Liver (tissue), 9 donors: ENCODE data around the gene TMSB15C. TPM values are rescaled to one million over a fixed set of nuclear protein-coding genes. Genes with fewer than 3 reads are reported as not detected.

Experiments
- DNase-seq: peaks from one replicate; pipeline ENCODE4 v3.0.0-alpha.2; 2017; ENCODE audit warnings: low spot score
- H3K27ac ChIP-seq, 2 donors: one replicate each; pipeline ENCODE4 v1.7.0; 2013; ENCODE audit warnings: inconsistent platforms in 2 of 2, low read length in 2 of 2, control low read depth in 1 of 2, low read depth in 1 of 2, mild to moderate bottlenecking in 1 of 2
- H3K27me3 ChIP-seq, 4 donors: one replicate each; pipeline versions ENCODE4 v1.6.1 to v1.7.0; 2013; ENCODE audit warnings: low read length in 3 of 4, inconsistent platforms in 1 of 4, mild to moderate bottlenecking in 1 of 4, moderate library complexity in 1 of 4; ENCODE audit not compliant: control insufficient read depth in 4 of 4, insufficient read depth in 4 of 4
- H3K36me3 ChIP-seq, 4 donors: one replicate each; pipeline versions ENCODE4 v1.6.1 to v1.7.0; 2013; ENCODE audit warnings: low read length in 3 of 4, mild to moderate bottlenecking in 3 of 4, low read depth in 1 of 4, moderate library complexity in 1 of 4; ENCODE audit not compliant: control insufficient read depth in 4 of 4, insufficient read depth in 3 of 4
- H3K4me1 ChIP-seq, 4 donors: one replicate each; pipeline versions ENCODE4 v1.6.1 to v1.7.0; 2013; ENCODE audit warnings: low read length in 3 of 4, mild to moderate bottlenecking in 3 of 4, moderate library complexity in 1 of 4; ENCODE audit not compliant: control insufficient read depth in 4 of 4, insufficient read depth in 4 of 4
- H3K4me3 ChIP-seq, 3 donors: one replicate each; pipeline versions ENCODE4 v1.6.1 to v1.7.0; 2013; ENCODE audit warnings: low read length in 3 of 3, control low read depth in 1 of 3, low read depth in 1 of 3, mild to moderate bottlenecking in 1 of 3
- H3K9ac ChIP-seq, 2 donors: one replicate each; pipeline ENCODE4 v1.7.0; 2013; ENCODE audit warnings: low read length in 2 of 2, mild to moderate bottlenecking in 2 of 2, moderate library complexity in 2 of 2, control low read depth in 1 of 2, low read depth in 1 of 2
- H3K9me3 ChIP-seq, 4 donors: one replicate each; pipeline versions ENCODE4 v1.6.1 to v1.7.0; 2013; ENCODE audit warnings: low read length in 3 of 4; ENCODE audit not compliant: control insufficient read depth in 4 of 4
- EGR1 ChIP-seq, 2 donors: IDR thresholded peaks; 2 replicates each; pipeline ENCODE4 v1.6.1; 2016 to 2018; ENCODE audit warnings: antibody characterized with exemption in 2 of 2, low read depth in 2 of 2
- FOXA2 ChIP-seq: IDR thresholded peaks from 2 replicates; pipeline ENCODE4 v1.6.1; 2016; ENCODE audit warnings: antibody characterized with exemption
- GABPA ChIP-seq, 2 donors: IDR thresholded peaks in 1 of 2; conservative IDR thresholded peaks in 1 of 2; 2 replicates each; pipeline ENCODE4 v1.6.1; 2016; ENCODE audit warnings: antibody characterized with exemption in 2 of 2, mild to moderate bottlenecking in 1 of 2, moderate library complexity in 1 of 2
- HNF4A ChIP-seq, 2 donors: conservative IDR thresholded peaks; 2 replicates each; pipeline ENCODE4 v1.6.1; 2016; ENCODE audit warnings: antibody characterized with exemption in 2 of 2, mild to moderate bottlenecking in 2 of 2
- HNF4G ChIP-seq: IDR thresholded peaks from 2 replicates; pipeline ENCODE4 v1.6.1; 2016; ENCODE audit warnings: antibody characterized with exemption
- JUND ChIP-seq, 2 donors: IDR thresholded peaks; 2 replicates each; pipeline ENCODE4 v1.6.1; 2016; ENCODE audit warnings: antibody characterized with exemption in 2 of 2
- RAD21 ChIP-seq, 2 donors: IDR thresholded peaks; 2 replicates each; pipeline ENCODE4 v1.6.1; 2016; ENCODE audit warnings: antibody characterized with exemption in 2 of 2, mild to moderate bottlenecking in 2 of 2
- TAF1 ChIP-seq: conservative IDR thresholded peaks from 2 replicates; pipeline ENCODE4 v1.6.1; 2016; ENCODE audit warnings: antibody characterized with exemption, mild to moderate bottlenecking
- YY1 ChIP-seq: IDR thresholded peaks from 2 replicates; pipeline ENCODE4 v1.6.1; 2016; ENCODE audit warnings: antibody characterized with exemption, mild to moderate bottlenecking
- WGBS: extraction: QIAGEN DNeasy Blood & Tissue Kit; methylation state at CpG from one replicate; pipeline ENCODE4 v1.1.7; 2013; 5-methylcytosine and 5-hydroxymethylcytosine counted together
- polyA plus RNA-seq, 2 donors: library from polyadenylated mRNA; stranded (reverse) in 1 of 2; unstranded in 1 of 2; fragments of 200-250 nt in 1 of 2; fragments of >200 nt in 1 of 2; fragmentation: Nextera tagmentation in 1 of 2; extraction: Ambion mirVana in 1 of 2; gene quantifications; one replicate each; pipeline versions ENCODE4 v1.2.1 to v1.2.3, GENCODE V29; 2013 to 2015
- total RNA-seq, 2 donors: library from RNA; depleted of rRNA; stranded (reverse); fragments of >200 nt; gene quantifications; one replicate each; pipeline ENCODE4 v1.2.3, GENCODE V29; 2014
- TF ChIP-seq, protein P1 (sequence below): IDR thresholded peaks from 2 replicates; pipeline ENCODE4 v1.6.1; 2016; ENCODE audit warnings: antibody characterized with exemption, mild to moderate bottlenecking
- TF ChIP-seq, protein P2 (sequence below): IDR thresholded peaks from 2 replicates; pipeline ENCODE4 v1.6.1; 2016; ENCODE audit warnings: antibody characterized with exemption
- TF ChIP-seq, protein P3 (sequence below): IDR thresholded peaks from 2 replicates; pipeline ENCODE4 v1.6.1; 2016; ENCODE audit warnings: antibody characterized with exemption
- TF ChIP-seq, protein P4 (sequence below): IDR thresholded peaks from 2 replicates; pipeline ENCODE4 v1.6.1; 2016; ENCODE audit warnings: antibody characterized with exemption
- TF ChIP-seq, protein P5 (sequence below): fragments of 150-350 bp; IDR thresholded peaks from 2 replicates; pipeline ENCODE4 v1.5.1; 2017; ENCODE audit warnings: improper control_type of control experiment, low read depth, low read length; ENCODE audit not compliant: missing input control
- donor health status: healthy.
- donor health status: healthy.
- donor health status: healthy.
- donor health status: healthy.
- donor health status: healthy.

TMSB15C gene
- total and polyA plus RNA-seq, 4 donors, result 0.17 to 0.23 TPM; not detected in 2

DNA sequence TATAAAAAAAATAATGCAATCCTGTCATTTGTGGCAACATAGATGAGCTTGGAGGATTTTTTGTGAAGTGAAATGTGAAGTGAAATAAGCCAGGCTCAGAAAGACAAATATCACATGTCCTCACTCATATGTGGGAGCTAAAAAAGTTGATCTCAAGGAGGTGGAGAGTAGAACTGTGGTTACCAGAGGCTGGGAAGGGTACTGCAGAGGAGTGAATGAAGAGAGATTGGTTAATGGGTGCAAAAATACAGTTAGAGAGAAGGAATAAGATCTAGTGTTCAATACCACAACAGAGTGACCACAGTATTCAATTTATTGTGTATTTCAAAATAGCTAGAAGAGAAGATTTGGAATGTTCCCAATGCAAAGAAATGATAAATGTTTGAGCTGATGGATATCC lies 22.9 kb upstream of the TMSB15C start:
- H3K9ac ChIP-seq, result no peak overlapping the region
- TF ChIP-seq HNF4G (no peak), JUND (IDR thresholded peaks at IDR 0.05) (no peak), YY1 (no peak), TAF1 (no peak), GABPA (IDR thresholded peaks at IDR 0.05 in 1 of 2, conservative IDR thresholded peaks at IDR 0.05 in 1 of 2) (no peak), RAD21 (IDR thresholded peaks at IDR 0.05) (no peak)
- TF ChIP-seq, protein P1, sequence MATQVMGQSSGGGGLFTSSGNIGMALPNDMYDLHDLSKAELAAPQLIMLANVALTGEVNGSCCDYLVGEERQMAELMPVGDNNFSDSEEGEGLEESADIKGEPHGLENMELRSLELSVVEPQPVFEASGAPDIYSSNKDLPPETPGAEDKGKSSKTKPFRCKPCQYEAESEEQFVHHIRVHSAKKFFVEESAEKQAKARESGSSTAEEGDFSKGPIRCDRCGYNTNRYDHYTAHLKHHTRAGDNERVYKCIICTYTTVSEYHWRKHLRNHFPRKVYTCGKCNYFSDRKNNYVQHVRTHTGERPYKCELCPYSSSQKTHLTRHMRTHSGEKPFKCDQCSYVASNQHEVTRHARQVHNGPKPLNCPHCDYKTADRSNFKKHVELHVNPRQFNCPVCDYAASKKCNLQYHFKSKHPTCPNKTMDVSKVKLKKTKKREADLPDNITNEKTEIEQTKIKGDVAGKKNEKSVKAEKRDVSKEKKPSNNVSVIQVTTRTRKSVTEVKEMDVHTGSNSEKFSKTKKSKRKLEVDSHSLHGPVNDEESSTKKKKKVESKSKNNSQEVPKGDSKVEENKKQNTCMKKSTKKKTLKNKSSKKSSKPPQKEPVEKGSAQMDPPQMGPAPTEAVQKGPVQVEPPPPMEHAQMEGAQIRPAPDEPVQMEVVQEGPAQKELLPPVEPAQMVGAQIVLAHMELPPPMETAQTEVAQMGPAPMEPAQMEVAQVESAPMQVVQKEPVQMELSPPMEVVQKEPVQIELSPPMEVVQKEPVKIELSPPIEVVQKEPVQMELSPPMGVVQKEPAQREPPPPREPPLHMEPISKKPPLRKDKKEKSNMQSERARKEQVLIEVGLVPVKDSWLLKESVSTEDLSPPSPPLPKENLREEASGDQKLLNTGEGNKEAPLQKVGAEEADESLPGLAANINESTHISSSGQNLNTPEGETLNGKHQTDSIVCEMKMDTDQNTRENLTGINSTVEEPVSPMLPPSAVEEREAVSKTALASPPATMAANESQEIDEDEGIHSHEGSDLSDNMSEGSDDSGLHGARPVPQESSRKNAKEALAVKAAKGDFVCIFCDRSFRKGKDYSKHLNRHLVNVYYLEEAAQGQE, result no peak
- TF ChIP-seq, protein P2, sequence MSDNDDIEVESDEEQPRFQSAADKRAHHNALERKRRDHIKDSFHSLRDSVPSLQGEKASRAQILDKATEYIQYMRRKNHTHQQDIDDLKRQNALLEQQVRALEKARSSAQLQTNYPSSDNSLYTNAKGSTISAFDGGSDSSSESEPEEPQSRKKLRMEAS, result no peak
- DNase-seq, result no peak
- no peak overlapping the region for H3K27ac ChIP-seq
- H3K36me3 ChIP-seq, result no peaks in the 10 kb centered on the region
- no peaks in the 10 kb centered on the region for H3K4me1 ChIP-seq
- peaks cover 0 to 2% (median 0%) of the 10 kb centered on the region in 4 donors for H3K27me3 ChIP-seq
- H3K9me3 ChIP-seq, result no peaks in the 10 kb centered on the region
- no peak overlapping the region for H3K4me3 ChIP-seq

DNA sequence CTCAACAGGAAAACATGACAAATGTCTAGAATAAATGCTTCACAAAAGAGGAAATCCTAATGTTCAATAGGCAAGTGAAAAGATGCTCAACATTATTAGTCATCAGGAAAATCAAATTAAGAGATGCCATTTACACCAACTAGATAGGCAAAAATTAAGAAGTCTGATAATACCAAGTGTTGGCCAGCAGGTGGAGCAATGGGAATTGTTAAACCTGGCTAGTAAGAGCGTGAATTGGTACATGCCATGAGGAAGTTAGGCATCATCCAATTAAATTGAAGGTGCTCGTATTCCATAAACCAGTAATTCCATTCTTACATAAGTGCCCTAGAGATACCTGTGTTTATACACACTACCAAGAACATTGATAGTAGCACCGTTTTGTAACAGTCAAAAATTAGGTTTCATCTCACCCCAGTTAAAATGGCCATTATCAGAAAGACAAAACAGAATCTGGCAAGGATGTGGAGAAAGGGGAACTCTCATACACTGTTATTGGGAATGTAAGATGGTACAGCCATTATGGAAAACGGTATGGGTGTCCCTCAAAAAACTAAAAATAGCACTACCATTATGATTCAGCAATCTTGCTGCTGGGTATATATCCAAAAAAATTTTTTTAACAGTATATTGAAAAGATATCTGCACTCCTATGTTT lies 22.2 kb upstream of the TMSB15C start:
- under 1% methylated on average over 4 of the region's 4 CpGs for WGBS
- H3K36me3 ChIP-seq, result no peaks in the 10 kb centered on the region
- no peaks in the 10 kb centered on the region for H3K4me1 ChIP-seq
- no peak for DNase-seq
- TF ChIP-seq HNF4A (conservative IDR thresholded peaks at IDR 0.05), result no peak
- TF ChIP-seq, protein P3, sequence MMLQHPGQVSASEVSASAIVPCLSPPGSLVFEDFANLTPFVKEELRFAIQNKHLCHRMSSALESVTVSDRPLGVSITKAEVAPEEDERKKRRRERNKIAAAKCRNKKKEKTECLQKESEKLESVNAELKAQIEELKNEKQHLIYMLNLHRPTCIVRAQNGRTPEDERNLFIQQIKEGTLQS, result no peak
- TF ChIP-seq FOXA2, result no peak
- TF ChIP-seq HNF4G, result no peak
- TF ChIP-seq, protein P4, sequence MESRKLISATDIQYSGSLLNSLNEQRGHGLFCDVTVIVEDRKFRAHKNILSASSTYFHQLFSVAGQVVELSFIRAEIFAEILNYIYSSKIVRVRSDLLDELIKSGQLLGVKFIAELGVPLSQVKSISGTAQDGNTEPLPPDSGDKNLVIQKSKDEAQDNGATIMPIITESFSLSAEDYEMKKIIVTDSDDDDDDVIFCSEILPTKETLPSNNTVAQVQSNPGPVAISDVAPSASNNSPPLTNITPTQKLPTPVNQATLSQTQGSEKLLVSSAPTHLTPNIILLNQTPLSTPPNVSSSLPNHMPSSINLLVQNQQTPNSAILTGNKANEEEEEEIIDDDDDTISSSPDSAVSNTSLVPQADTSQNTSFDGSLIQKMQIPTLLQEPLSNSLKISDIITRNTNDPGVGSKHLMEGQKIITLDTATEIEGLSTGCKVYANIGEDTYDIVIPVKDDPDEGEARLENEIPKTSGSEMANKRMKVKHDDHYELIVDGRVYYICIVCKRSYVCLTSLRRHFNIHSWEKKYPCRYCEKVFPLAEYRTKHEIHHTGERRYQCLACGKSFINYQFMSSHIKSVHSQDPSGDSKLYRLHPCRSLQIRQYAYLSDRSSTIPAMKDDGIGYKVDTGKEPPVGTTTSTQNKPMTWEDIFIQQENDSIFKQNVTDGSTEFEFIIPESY, result no peak
- TF ChIP-seq RAD21 (IDR thresholded peaks at IDR 0.05), result peak; percentile 74 to 85
- TF ChIP-seq, protein P1, result no peak
- no peak for TF ChIP-seq JUND (IDR thresholded peaks at IDR 0.05)
- TF ChIP-seq EGR1 (IDR thresholded peaks at IDR 0.05; ENCODE audit: low read depth in 2 of 2), result no peak
- TF ChIP-seq, protein P5, sequence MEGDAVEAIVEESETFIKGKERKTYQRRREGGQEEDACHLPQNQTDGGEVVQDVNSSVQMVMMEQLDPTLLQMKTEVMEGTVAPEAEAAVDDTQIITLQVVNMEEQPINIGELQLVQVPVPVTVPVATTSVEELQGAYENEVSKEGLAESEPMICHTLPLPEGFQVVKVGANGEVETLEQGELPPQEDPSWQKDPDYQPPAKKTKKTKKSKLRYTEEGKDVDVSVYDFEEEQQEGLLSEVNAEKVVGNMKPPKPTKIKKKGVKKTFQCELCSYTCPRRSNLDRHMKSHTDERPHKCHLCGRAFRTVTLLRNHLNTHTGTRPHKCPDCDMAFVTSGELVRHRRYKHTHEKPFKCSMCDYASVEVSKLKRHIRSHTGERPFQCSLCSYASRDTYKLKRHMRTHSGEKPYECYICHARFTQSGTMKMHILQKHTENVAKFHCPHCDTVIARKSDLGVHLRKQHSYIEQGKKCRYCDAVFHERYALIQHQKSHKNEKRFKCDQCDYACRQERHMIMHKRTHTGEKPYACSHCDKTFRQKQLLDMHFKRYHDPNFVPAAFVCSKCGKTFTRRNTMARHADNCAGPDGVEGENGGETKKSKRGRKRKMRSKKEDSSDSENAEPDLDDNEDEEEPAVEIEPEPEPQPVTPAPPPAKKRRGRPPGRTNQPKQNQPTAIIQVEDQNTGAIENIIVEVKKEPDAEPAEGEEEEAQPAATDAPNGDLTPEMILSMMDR, result peak; percentile 62
- no peak overlapping the region for H3K27ac ChIP-seq
- H3K9me3 ChIP-seq, result no peaks in the 10 kb centered on the region
- H3K4me3 ChIP-seq, result no peak overlapping the region
- H3K9ac ChIP-seq, result no peak overlapping the region
- peaks cover 0 to 1% (median 0%) of the 10 kb centered on the region in 4 donors for H3K27me3 ChIP-seq
